Spleen (tissue), 11 donors: ENCODE results near the gene TMEM72. TPM values are rescaled to one million over a fixed set of nuclear protein-coding genes. Genes with fewer than 3 reads are reported as not detected.
"Not testable (repeated sequence)": the region's sequence is repeated elsewhere in the genome, so short reads cannot be mapped to it uniquely, and the experiment has no call there.

Source experiments
- DNase-seq: peaks from one replicate; pipeline ENCODE4 v3.0.0-alpha.2; 2020
- H3K27ac ChIP-seq, 8 donors: fragments of 200-600 bp; sonication (generic) in 7 of 8; 1 replicate in 4 of 8; 2 replicates in 4 of 8; pipeline versions ENCODE4 v1.5.0 to v1.8.0; 2016 to 2021; ENCODE audit warnings: inconsistent platforms in 4 of 8, mild to moderate bottlenecking in 4 of 8, moderate library complexity in 1 of 8
- H3K27me3 ChIP-seq, 7 donors: fragments of 200-600 bp; sonication (generic) in 6 of 7; replicated peaks in 1 of 7; 1 replicate in 4 of 7; 2 replicates in 3 of 7; pipeline versions ENCODE4 v1.5.0 to v1.8.0; 2016 to 2021; ENCODE audit warnings: inconsistent platforms in 3 of 7, mild to moderate bottlenecking in 1 of 7
- H3K36me3 ChIP-seq, 6 donors: fragments of 200-600 bp; sonication (generic) in 5 of 6; 1 replicate in 4 of 6; 2 replicates in 2 of 6; pipeline versions ENCODE4 v1.5.0 to v1.8.0; 2016 to 2021; ENCODE audit warnings: inconsistent platforms in 2 of 6
- H3K4me1 ChIP-seq, 6 donors: fragments of 200-600 bp; sonication (generic) in 5 of 6; 1 replicate in 3 of 6; 2 replicates in 3 of 6; pipeline versions ENCODE4 v1.5.0 to v1.8.0; 2016 to 2021; ENCODE audit warnings: inconsistent platforms in 3 of 6
- H3K4me3 ChIP-seq, 8 donors: fragments of 200-600 bp; sonication (generic) in 7 of 8; 1 replicate in 4 of 8; 2 replicates in 4 of 8; pipeline versions ENCODE4 v1.5.0 to v1.8.0; 2016 to 2021; ENCODE audit warnings: inconsistent platforms in 4 of 8, mild to moderate bottlenecking in 4 of 8, moderate library complexity in 2 of 8
- H3K9me3 ChIP-seq, 8 donors: fragments of 200-600 bp; sonication (generic) in 7 of 8; 1 replicate in 4 of 8; 2 replicates in 4 of 8; pipeline versions ENCODE4 v1.5.0 to v1.8.0; 2016 to 2021; ENCODE audit warnings: inconsistent platforms in 4 of 8
- POLR2A ChIP-seq, 3 donors: fragments of 450-650 bp; IDR thresholded peaks; one replicate each; pipeline ENCODE4 v1.5.1; 2017; ENCODE audit warnings: antibody characterized with exemption in 3 of 3, mild to moderate bottlenecking in 1 of 3
- POLR2AphosphoS5 ChIP-seq, 3 donors: sonication (generic); formaldehyde crosslinking; IDR thresholded peaks; one replicate each; pipeline ENCODE4 v1.5.1; 2017; ENCODE audit warnings: antibody characterized with exemption in 3 of 3
- WGBS, 5 donors: extraction: QIAGEN DNeasy Blood & Tissue Kit in 3 of 5; methylation state at CpG; one replicate each; pipeline versions ENCODE4 v1.1.5 to v1.1.7; 2013 to 2018; 5-methylcytosine and 5-hydroxymethylcytosine counted together
- intact Hi-C: fragments of 100-400 bp; cut with DNase I; formaldehyde crosslinking; loops from one replicate; pipeline ENCODE4 v1.15.0; 2023; ENCODE audit warnings: low total_unique reads
- polyA plus RNA-seq, 3 donors: library from polyadenylated mRNA; stranded (reverse); fragments of 200-250 nt; gene quantifications; one replicate each; pipeline ENCODE4 v1.2.1, GENCODE V29; 2013
- total RNA-seq, 7 donors: library from RNA; depleted of rRNA in 3 of 7; stranded (reverse); fragments of >200 nt in 3 of 7; fragmentation: NEBNext Ultra II Directional in 4 of 7; extraction: Animal tissue kit (Norgen Biotek cat#: 25700) in 4 of 7; gene quantifications; one replicate each; pipeline versions ENCODE4 v1.1.0 to v1.2.1, GENCODE V29; 2016 to 2021
- TF ChIP-seq, protein P1 (sequence below), 11 experiments: fragments of 200-600 bp in 7 of 11; fragments of 450-650 bp in 4 of 11; sonication (generic) in 4 of 11; IDR thresholded peaks in 8 of 11; conservative IDR thresholded peaks in 3 of 11; 1 replicate in 7 of 11; 2 replicates in 4 of 11; pipeline versions ENCODE4 v1.4.0 to v1.8.0; 2016 to 2021; ENCODE audit warnings: antibody characterized with exemption in 11 of 11, inconsistent platforms in 4 of 11, mild to moderate bottlenecking in 1 of 11
- donor health status: healthy with polysubstance abuse.
- donor health status: DM: no; HTN: no; CAD: no; lungs with moderate emphysema.
- donor health status: DM: no; HTN: no; CAD: no.
- donor health status: Bipolar disorder and iron deficiency.
- donor health status: healthy.
- donor health status: DM: no; HTN: no; CAD: no.
- donor health status: DM: yes; HTN: yes; CAD: no.

The TMEM72 gene
- total and polyA plus RNA-seq, 10 donors: 0.04 TPM; not detected in 9

DNA sequence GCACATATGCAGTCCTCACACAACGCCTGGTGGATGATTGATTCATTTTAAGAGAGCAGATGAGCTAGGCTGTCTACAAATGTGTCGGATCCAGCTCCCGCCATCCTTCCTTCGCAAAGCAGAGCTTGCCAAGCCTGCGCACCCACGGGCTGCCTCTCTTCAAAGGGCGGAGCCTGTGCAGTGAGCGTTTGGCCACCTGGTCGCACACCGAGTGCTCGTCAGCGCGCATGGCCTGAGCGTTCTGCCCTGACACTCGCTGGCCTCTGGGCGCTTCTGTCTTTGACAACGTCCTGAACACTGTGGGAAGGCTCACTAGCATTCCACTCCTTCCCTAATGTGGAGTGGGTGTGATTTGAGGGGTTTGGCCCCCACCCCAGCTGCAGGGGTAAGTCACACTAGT is 47.1 kb upstream of the TMEM72 start:
- no peak overlapping the region for H3K27ac ChIP-seq
- 38 to 74% (median 55%) methylated on average over 11 to 17 of the region's 17 CpGs for WGBS, 5 donors
- intact Hi-C loops: loop anchor here (5.0 kb wide), 1 partner anchor 1192 kb away; no protein-coding TSS in a partner anchor
- no peak for DNase-seq
- TF ChIP-seq, protein P1, sequence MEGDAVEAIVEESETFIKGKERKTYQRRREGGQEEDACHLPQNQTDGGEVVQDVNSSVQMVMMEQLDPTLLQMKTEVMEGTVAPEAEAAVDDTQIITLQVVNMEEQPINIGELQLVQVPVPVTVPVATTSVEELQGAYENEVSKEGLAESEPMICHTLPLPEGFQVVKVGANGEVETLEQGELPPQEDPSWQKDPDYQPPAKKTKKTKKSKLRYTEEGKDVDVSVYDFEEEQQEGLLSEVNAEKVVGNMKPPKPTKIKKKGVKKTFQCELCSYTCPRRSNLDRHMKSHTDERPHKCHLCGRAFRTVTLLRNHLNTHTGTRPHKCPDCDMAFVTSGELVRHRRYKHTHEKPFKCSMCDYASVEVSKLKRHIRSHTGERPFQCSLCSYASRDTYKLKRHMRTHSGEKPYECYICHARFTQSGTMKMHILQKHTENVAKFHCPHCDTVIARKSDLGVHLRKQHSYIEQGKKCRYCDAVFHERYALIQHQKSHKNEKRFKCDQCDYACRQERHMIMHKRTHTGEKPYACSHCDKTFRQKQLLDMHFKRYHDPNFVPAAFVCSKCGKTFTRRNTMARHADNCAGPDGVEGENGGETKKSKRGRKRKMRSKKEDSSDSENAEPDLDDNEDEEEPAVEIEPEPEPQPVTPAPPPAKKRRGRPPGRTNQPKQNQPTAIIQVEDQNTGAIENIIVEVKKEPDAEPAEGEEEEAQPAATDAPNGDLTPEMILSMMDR (IDR thresholded peaks at IDR 0.05 in 8 of 11, conservative IDR thresholded peaks at IDR 0.05 in 3 of 11): no peak
- TF ChIP-seq POLR2A (IDR thresholded peaks at IDR 0.05) (no peak), POLR2AphosphoS5 (IDR thresholded peaks at IDR 0.05) (no peak)
- H3K36me3 ChIP-seq: no peaks in the 10 kb centered on the region
- peaks cover 0 to 57% (median 20%) of the 10 kb centered on the region in 7 donors for H3K27me3 ChIP-seq
- peak overlapping the region in 6 of 8 donors; percentile 37 to 74 (median 44) for H3K4me3 ChIP-seq
- H3K9me3 ChIP-seq: no peaks in the 10 kb centered on the region
- H3K4me1 ChIP-seq: peaks cover 4 to 41% (median 26%) of the 10 kb centered on the region in 6 donors

DNA sequence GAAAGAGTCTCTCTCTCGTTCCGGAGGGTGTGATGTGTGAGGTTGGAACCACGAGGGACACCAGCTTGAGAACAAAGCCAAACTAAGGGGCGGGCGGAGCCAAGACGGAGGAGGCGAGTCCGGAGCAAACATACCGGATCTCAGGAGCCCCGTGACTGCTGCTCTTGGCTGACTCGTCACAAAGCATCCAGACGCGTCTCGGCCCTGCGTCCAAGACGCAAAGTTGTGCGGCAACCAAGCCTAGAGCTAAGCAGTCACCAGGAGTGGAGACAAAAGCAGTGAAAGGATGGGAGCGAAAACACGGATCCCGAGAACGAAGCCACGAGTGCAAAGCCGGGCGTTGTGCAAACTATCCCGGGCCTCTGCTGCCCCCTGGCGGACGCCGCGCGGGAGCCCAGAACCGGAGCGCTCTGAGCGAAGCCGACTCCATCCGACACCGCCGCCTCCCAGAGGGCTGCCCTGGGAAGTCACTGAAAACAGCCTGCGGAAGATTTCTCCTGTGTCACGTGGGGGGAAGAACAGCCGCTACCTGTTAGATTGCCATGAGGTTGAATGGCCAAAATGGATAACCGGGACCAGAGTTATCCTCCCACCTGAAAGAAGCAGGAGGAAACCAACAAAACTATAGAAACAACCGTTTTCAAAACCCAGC is 46.4 kb upstream of the TMEM72 start:
- DNase-seq: peak; percentile 96
- Histone ChIP-seq H3K9me3 (no peaks in the 10 kb centered on the region), H3K4me3 (peak overlapping the region; percentile 29 to 74 (median 44)), H3K36me3 (no peaks in the 10 kb centered on the region), H3K27me3 (peaks cover 0 to 57% (median 20%) of the 10 kb centered on the region in 7 donors), H3K27ac (peak overlapping the region in 1 of 8 donors; percentile 18), H3K4me1 (peaks cover 4 to 41% (median 26%) of the 10 kb centered on the region in 6 donors)
- intact Hi-C loops: loop anchor here (5.0 kb wide), 1 partner anchor 1192 kb away; no protein-coding TSS in a partner anchor
- WGBS, 5 donors: 0 to 2% (median 1%) methylated on average over 33 to 42 of the region's 42 CpGs
- TF ChIP-seq POLR2A (IDR thresholded peaks at IDR 0.05) (no peak), POLR2AphosphoS5 (IDR thresholded peaks at IDR 0.05) (peak in 2 of 3 donors; percentile 49 to 66)
- TF ChIP-seq, protein P1 (IDR thresholded peaks at IDR 0.05 in 8 of 11, conservative IDR thresholded peaks at IDR 0.05 in 3 of 11): peak; percentile 56 to 99 (median 96)

DNA sequence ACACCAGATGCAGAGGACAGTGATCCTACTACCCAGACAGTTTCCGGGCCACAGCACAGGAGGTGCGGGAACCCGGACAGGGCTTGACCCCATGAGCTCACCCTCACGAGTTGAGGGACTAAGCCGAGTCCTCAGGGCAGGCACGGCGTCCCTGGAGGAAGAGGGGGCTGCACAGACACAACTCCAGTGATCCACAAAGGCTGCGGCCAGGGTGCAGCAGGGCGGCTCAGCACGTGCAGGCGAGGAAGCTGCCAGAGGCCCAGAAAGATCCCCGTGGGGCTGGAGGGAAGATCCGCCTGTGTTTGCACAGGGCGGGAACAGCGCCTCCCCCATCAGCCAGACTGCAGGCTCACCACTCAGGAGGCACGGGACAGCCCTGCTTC is 45.9 kb upstream of the TMEM72 start:
- 51 to 66% (median 62%) methylated on average over 15 to 16 of the region's 16 CpGs for WGBS, 5 donors
- H3K4me3 ChIP-seq: peak overlapping the region in 1 of 8 donors; percentile 74
- peaks cover 0 to 57% (median 20%) of the 10 kb centered on the region in 7 donors for H3K27me3 ChIP-seq
- no peak overlapping the region for H3K27ac ChIP-seq
- H3K36me3 ChIP-seq: no peaks in the 10 kb centered on the region
- H3K4me1 ChIP-seq: peaks cover 4 to 41% (median 26%) of the 10 kb centered on the region in 6 donors
- no peak for DNase-seq
- TF ChIP-seq, protein P1 (IDR thresholded peaks at IDR 0.05 in 8 of 11, conservative IDR thresholded peaks at IDR 0.05 in 3 of 11): no peak
- no peak for TF ChIP-seq POLR2AphosphoS5 (IDR thresholded peaks at IDR 0.05)
- no peak for TF ChIP-seq POLR2A (IDR thresholded peaks at IDR 0.05)
- no peaks in the 10 kb centered on the region for H3K9me3 ChIP-seq
- intact Hi-C loops: no loop called here

DNA sequence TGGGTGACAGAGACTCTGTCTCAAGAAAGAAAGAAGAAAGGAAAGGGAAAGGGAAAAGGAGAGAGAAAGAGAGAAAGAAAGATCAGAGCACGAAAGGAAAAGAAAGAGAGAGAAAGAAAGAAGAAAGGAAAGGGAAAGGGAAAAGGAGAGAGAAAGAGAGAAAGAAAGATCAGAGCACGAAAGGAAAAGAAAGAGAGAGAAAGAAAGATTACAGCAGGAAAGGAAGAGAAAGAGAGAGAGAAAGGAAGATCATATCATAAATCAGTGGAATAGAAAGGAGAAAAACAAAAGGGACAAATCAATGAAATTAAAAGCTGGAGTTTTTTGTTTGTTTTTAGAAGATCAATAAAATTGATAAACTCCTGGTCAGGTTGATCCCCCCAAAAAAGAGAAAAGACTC is 44.8 kb upstream of the TMEM72 start:
- DNase-seq, intact Hi-C loops, H3K9me3 ChIP-seq, H3K36me3 ChIP-seq, H3K4me3 ChIP-seq, H3K27ac ChIP-seq: not testable (repeated sequence)
- WGBS, 5 donors: 77 to 94% (median 87%) methylated on average over 2 of the region's 2 CpGs
- peaks cover 0 to 55% (median 20%) of the 10 kb centered on the region in 7 donors for H3K27me3 ChIP-seq
- H3K4me1 ChIP-seq: peaks cover 4 to 40% (median 26%) of the 10 kb centered on the region in 6 donors
